NOMO-1 treated with DMSO at 0.1 percent for 48 hours (cell line): Measurements from ENCODE around the gene TAS1R2.

ENCODE experiments used
- DNase-seq: peaks from one replicate; lab custom pipeline; 2025; ENCODE audit not compliant: unreplicated experiment; lab: John Stamatoyannopoulos, UW

TAS1R2 gene

DNA sequence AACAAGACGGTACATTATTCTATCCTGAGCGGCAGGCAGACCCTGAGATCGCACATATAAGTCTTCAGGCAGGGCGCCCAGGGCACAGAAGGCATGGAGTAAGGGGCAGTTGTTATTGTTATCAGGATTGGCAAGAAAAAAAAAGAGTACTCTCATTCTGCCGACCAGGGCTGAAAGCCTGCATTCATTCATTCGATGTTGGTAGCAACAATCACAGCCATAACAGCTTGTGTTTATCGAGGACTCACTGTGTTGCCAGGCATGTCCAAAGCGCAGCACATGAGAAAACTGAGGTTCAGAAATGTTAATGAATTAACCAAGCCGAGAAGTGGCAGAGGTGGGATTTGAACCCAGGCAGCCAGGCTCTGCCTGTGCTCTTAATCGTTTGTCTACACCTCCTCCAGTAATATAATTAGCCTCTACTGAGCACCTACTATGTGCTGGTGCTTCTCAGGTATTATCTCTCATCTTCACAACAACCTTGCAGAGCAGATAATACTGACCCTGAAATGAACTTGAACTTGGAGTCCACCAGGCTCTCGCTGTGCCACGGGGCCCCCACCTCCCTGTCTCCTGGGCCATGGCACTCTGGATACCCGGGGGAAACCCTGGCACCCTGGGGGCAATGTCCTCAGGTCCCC is 56.2 kb downstream of the TAS1R2 start:
- DNase-seq = no peak

DNA sequence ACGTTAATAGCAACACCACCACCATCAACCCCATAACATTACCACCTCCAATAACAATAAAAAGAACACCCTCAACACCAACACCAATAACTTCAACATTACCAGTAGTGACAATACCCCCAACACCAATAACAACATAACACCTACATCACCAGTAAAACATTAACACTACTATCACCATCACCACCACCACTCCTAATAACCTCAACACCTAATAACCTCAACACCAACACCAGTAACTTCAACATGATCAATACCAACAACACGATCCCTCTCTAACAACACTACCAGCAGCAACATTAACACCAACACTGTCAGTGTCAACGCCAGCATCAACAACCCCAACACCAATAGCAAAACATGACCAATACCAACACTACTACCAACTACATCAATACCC is 57.2 kb downstream of the TAS1R2 start:
- DNase-seq = no peak

DNA sequence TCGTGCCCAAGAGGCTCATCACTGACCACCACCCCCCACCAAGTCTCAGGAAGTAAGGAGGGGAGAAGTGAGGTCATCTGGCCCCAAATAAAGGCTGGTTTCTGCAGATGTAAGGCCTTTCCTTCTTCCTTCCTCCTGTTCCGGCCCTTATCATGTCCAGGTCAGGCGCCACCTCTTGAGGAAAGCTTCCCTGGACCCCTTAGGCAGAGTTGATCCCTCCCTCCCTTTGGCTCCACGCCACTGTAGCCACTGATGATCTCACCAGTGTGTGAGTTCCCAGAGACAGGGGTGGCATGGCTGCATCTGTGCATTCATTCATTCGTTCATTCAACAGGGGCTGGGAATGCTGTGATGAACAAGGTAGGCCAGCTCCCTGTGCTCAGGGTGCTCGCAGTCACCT is 59.2 kb downstream of the TAS1R2 start:
- DNase-seq = no peak

DNA sequence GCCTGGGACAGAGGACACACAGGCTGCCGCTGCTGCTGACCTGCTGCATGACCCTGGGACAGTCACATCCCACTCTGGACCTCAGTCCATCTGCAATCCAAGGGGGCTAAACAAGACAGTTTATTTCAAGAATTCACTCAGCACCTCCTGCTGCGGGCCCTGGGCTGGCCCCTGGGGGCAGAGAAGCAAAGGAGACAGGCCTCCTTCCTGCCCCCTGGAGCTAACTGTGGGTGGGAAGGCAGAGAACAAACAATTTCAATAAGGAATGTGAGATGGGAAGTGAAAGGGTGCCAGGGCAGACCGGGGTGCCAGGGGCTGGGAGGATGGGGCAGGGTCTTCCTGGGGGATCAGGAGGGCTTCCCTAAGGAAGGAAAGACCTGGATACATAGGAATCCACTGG is 60.0 kb downstream of the TAS1R2 start:
- no peak for DNase-seq

DNA sequence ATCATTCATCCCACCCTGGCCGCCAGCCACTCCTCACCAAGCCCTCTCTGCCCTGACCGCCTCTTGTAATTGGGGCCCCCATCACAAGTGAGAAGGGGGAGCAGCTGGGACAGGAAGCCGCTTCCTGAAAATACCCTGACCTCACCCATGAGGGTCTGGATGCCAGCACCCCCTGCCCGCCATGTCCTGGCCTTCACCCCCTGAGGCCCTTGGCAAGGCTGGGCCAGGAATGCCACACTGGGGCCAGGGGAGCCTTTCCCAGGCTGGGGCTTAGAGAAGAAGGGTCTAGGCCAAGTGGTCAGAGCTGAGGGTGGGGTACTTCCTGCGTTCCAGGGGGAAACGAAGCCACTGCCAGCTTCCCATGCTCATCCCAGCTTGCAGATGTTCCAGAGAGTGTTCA is 60.5 kb downstream of the TAS1R2 start:
- DNase-seq = no peak

DNA sequence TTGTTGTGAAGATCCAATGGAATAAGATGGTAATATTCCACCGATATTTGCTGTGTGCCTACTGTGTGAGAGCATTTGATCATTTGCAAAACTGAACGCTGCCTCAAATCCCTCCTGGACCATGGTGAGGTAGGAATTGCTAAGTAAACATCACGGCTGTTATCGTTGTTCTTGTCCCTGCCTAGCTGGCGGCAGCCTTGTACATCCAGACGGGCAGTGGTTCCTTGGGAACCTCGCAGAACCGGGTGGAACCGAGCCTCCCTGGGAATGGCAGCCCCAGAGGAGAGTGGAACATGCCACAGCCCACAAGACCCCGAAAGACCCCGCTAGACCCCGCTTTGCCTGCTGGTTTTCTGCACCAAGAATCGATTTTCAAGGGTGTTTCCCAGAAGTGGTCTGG is 60.9 kb downstream of the TAS1R2 start:
- no peak for DNase-seq

DNA sequence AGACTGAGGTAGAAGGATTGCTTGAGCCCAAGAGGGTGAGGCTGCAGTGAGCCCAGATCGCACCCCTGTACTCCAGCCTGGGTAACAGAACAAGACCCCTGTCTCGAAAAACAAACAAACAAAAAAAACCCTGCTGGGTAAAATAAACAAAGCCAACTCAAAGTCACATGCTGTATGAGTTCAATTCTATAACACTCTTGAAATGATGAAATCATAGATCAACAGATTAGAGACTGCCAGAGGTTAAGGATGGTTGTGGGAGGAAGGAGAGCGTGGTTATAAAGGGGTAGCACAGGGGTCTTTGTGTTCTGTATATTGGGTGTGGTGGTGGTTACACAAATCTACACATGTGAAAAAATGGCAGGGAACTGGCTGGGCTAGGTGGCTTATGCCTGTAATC is 62.5 kb downstream of the TAS1R2 start:
- no peak for DNase-seq

DNA sequence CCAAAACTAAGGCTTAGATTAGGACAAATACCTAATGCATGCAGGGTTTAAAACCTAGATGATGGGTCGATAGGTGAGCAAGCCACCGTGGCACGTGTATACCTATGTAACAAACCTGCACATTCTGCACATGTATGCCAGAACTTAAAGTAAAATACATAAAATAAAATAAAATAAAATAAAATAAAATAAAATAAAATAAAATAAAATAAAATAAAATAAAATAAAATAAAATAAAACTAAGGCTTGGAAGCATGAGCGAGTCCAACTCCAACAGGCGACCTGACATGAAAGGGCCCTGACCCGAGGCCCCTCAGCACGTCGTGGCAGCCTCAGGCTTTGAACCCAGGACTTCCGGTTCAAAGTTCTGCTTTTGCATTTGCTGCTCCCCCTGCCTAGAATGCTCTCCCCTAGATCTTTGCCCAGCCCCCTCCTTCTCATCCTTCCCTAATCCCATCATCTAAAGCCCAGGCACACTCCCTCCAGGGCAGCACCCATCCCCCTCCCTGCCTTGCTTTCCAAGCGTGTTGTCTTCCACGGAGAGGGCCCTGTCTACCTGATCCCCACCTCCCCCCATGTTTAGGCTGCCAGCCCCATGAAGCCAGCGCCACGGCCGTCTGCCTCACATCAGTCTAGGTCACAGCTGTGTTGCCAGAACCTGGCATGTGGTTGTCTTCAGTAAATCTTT is 64.3 kb downstream of the TAS1R2 start:
- DNase-seq = no peak

DNA sequence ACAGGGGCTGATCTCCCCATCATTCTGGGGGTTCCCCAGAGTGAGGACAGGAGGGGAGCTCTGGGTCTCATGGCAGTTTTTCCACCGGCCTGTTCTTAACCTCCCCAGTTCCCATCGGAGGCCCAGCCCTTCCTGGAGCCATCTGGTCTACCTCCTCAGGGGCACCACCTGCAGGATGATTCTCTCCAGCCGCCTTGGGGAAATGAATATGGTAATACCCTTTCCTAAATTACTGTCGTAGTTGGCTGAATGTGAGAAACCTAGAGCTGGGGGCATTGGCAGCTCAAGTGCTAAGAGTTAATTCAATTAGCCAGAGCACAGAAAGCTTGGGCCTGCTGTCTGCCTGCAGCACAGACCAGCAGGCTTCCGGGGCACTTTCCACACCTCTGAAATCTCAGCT is 64.9 kb downstream of the TAS1R2 start:
- DNase-seq = no peak

DNA sequence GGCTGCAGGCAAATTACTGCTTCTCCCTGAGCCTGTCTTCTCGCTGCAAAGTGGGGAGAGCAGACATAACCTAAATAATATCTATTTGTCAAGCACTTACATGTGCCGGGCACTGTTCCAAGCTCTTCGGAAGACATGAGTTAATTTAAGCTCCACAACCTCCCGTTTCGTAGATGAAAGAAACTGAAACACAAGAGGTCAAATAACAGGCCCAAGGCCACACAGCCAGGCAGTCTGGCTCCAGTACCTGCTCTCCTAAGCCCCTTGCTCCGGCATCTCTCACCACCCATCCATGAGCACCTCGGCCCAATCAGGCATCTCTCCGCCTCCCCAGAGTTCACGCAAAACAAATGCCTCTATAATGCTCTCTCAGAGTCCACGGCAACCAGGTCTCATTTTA is 65.4 kb downstream of the TAS1R2 start:
- DNase-seq = no peak

DNA sequence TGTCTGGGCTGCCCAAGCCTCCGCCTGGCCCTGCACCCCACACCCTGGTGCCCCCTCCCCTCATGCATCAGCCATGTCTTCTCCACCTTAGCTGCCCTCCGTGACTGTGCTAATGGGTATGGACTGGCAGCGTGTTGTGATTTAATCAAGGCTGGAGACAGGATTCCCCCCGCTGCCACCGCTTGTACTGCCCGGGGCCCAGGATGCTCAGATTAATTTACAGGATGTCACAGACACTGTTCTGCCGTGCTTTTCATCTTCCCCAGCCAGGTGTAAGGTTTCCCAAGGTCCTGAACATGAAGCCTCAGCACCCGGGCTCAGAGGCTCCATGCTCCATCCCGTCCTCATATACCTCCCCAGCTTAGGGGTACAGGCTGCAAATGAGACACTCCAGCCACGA is 66.3 kb downstream of the TAS1R2 start:
- DNase-seq = no peak

DNA sequence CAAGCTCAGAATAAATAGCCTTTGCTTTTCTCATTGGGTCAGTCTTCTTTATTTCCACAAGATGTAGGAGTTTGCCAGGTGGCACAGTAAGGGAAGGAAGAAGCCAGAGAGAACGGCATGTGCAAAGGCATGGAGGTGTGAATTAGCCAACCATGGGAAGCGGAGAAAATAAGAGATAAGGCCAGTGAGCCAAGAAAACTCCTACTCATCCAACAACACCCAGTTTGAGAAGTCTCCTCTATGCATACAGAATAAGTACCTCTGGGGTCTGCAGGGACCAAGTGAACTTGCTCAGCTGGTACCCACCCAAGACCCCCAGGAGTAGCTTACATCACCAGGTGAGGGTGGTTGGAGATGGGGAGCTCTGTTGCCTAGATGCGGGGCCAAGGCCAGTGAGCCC is 66.7 kb downstream of the TAS1R2 start:
- no peak for DNase-seq
